ENCODE results near the gene GAPDH.

DNA sequence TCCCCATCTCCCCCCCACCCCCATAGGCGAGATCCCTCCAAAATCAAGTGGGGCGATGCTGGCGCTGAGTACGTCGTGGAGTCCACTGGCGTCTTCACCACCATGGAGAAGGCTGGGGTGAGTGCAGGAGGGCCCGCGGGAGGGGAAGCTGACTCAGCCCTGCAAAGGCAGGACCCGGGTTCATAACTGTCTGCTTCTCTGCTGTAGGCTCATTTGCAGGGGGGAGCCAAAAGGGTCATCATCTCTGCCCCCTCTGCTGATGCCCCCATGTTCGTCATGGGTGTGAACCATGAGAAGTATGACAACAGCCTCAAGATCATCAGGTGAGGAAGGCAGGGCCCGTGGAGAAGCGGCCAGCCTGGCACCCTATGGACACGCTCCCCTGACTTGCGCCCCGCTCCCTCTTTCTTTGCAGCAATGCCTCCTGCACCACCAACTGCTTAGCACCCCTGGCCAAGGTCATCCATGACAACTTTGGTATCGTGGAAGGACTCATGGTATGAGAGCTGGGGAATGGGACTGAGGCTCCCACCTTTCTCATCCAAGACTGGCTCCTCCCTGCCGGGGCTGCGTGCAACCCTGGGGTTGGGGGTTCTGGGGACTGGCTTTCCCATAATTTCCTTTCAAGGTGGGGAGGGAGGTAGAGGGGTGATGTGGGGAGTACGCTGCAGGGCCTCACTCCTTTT is 2.7 kb downstream of the GAPDH start:
- TF ChIP-seq EP300 (IDR thresholded peaks at IDR 0.05; ENCODE audit: borderline replicate concordance): no peak
- TF ChIP-seq FOXM1 (IDR thresholded peaks at IDR 0.05; ENCODE audit: borderline replicate concordance, low read depth): no peak
- TF ChIP-seq, protein P1, sequence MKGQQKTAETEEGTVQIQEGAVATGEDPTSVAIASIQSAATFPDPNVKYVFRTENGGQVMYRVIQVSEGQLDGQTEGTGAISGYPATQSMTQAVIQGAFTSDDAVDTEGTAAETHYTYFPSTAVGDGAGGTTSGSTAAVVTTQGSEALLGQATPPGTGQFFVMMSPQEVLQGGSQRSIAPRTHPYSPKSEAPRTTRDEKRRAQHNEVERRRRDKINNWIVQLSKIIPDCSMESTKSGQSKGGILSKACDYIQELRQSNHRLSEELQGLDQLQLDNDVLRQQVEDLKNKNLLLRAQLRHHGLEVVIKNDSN (IDR thresholded peaks at IDR 0.05): no peak
- no peak for TF ChIP-seq EGR1 (IDR thresholded peaks at IDR 0.05)
- TF ChIP-seq, protein P2, sequence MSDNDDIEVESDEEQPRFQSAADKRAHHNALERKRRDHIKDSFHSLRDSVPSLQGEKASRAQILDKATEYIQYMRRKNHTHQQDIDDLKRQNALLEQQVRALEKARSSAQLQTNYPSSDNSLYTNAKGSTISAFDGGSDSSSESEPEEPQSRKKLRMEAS (IDR thresholded peaks at IDR 0.05): no peak
- TF ChIP-seq TAF1 (IDR thresholded peaks at IDR 0.05; ENCODE audit: low read depth): no peak
- no peak for TF ChIP-seq YY1 (IDR thresholded peaks at IDR 0.05; ENCODE audit: low read depth)
- TF ChIP-seq, protein P3, sequence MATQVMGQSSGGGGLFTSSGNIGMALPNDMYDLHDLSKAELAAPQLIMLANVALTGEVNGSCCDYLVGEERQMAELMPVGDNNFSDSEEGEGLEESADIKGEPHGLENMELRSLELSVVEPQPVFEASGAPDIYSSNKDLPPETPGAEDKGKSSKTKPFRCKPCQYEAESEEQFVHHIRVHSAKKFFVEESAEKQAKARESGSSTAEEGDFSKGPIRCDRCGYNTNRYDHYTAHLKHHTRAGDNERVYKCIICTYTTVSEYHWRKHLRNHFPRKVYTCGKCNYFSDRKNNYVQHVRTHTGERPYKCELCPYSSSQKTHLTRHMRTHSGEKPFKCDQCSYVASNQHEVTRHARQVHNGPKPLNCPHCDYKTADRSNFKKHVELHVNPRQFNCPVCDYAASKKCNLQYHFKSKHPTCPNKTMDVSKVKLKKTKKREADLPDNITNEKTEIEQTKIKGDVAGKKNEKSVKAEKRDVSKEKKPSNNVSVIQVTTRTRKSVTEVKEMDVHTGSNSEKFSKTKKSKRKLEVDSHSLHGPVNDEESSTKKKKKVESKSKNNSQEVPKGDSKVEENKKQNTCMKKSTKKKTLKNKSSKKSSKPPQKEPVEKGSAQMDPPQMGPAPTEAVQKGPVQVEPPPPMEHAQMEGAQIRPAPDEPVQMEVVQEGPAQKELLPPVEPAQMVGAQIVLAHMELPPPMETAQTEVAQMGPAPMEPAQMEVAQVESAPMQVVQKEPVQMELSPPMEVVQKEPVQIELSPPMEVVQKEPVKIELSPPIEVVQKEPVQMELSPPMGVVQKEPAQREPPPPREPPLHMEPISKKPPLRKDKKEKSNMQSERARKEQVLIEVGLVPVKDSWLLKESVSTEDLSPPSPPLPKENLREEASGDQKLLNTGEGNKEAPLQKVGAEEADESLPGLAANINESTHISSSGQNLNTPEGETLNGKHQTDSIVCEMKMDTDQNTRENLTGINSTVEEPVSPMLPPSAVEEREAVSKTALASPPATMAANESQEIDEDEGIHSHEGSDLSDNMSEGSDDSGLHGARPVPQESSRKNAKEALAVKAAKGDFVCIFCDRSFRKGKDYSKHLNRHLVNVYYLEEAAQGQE (IDR thresholded peaks at IDR 0.05; ENCODE audit: low read depth): no peak
- no peak for TF ChIP-seq TCF12 (IDR thresholded peaks at IDR 0.05; ENCODE audit: low read depth)
- TF ChIP-seq NFIC (IDR thresholded peaks at IDR 0.05): no peak
- no peak for TF ChIP-seq CEBPB (IDR thresholded peaks at IDR 0.05)
- TF ChIP-seq RAD21 (IDR thresholded peaks at IDR 0.05; ENCODE audit: low read depth): no peak
